Endothelial cell of umbilical vein (primary cell): ENCODE results near the gene PLXNC1.

Experiments used
- EZH2 ChIP-seq: IDR thresholded peaks from 2 replicates; pipeline ENCODE4 v1.6.1; 2012; ENCODE audit warnings: borderline replicate concordance, low read depth, mild to moderate bottlenecking, moderate library complexity, low read length, inconsistent platforms; ENCODE audit not compliant: severe bottlenecking
- FOS ChIP-seq: IDR thresholded peaks from 2 replicates; pipeline ENCODE4 v1.6.1; 2011; ENCODE audit warnings: mild to moderate bottlenecking, low read length, moderate library complexity, borderline replicate concordance; ENCODE audit not compliant: insufficient read depth
- GATA2 ChIP-seq: IDR thresholded peaks from 2 replicates; pipeline ENCODE4 v1.7.0; 2011; ENCODE audit warnings: low read depth, mild to moderate bottlenecking, moderate library complexity, mixed read lengths, low read length; ENCODE audit not compliant: insufficient read length, insufficient read depth
- JUN ChIP-seq: IDR thresholded peaks from 2 replicates; pipeline ENCODE4 v1.6.1; 2011; ENCODE audit warnings: borderline replicate concordance, low read depth; ENCODE audit not compliant: insufficient read length, insufficient read depth
- MYC ChIP-seq: IDR thresholded peaks from one replicate; pipeline ENCODE4 v1.6.1; 2011; ENCODE audit warnings: mild to moderate bottlenecking, low read depth, low read length
- POLR2A ChIP-seq: IDR thresholded peaks from 2 replicates; pipeline ENCODE4 v1.6.1; 2012; ENCODE audit warnings: low read depth, mild to moderate bottlenecking, control low read depth, low read length
- POLR2AphosphoS5 ChIP-seq: IDR thresholded peaks from 2 replicates; pipeline ENCODE4 v1.6.1; 2012; ENCODE audit warnings: low read depth, mild to moderate bottlenecking, control low read depth, low read length, moderate library complexity; ENCODE audit not compliant: insufficient read depth
- TF ChIP-seq, protein P1 (sequence below), 2 donors: IDR thresholded peaks; 1 replicate in 1 of 2; 2 replicates in 1 of 2; pipeline ENCODE4 v1.5.1; 2011; ENCODE audit warnings: low read length in 2 of 2, mild to moderate bottlenecking in 2 of 2, moderate library complexity in 2 of 2, control low read depth in 1 of 2, inconsistent platforms in 1 of 2, low read depth in 1 of 2; ENCODE audit not compliant: insufficient read depth in 1 of 2; ENCODE audit errors: extremely low read depth in 1 of 2
- TF ChIP-seq, protein P2 (sequence below): IDR thresholded peaks from 2 replicates; pipeline ENCODE4 v1.6.1; 2011; ENCODE audit not compliant: insufficient read depth, insufficient read length

DNA sequence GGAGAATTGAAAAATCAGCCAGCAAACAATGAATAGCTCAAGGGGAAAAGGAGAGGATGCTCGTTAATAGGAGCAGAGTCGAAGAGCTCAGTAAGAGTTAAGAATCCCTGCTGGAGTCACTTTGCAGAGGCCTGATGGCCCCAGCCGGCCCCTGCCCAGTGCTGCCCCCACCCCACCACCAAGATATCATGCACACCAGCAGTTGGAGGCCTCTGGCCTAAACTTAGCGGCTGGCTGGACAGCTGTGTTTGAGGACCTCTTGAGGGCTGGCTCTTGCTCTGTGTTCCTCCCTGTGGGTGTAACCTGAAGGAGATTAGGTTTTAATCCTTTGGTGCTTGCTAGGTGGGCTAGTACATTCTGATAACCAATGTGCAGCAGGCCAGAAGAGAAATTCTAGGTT, 142.0 kb downstream of the PLXNC1 start:
- TF ChIP-seq, protein P1, sequence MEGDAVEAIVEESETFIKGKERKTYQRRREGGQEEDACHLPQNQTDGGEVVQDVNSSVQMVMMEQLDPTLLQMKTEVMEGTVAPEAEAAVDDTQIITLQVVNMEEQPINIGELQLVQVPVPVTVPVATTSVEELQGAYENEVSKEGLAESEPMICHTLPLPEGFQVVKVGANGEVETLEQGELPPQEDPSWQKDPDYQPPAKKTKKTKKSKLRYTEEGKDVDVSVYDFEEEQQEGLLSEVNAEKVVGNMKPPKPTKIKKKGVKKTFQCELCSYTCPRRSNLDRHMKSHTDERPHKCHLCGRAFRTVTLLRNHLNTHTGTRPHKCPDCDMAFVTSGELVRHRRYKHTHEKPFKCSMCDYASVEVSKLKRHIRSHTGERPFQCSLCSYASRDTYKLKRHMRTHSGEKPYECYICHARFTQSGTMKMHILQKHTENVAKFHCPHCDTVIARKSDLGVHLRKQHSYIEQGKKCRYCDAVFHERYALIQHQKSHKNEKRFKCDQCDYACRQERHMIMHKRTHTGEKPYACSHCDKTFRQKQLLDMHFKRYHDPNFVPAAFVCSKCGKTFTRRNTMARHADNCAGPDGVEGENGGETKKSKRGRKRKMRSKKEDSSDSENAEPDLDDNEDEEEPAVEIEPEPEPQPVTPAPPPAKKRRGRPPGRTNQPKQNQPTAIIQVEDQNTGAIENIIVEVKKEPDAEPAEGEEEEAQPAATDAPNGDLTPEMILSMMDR (IDR thresholded peaks at IDR 0.05; ENCODE audit: extremely low read depth in 1 of 2, insufficient read depth in 1 of 2, low read depth in 1 of 2, low read length in 2 of 2), result no peak
- TF ChIP-seq POLR2A (no peak), POLR2AphosphoS5 (no peak), EZH2 (no peak), GATA2 (no peak), JUN (no peak), MYC (no peak), FOS (no peak)
- TF ChIP-seq, protein P2, sequence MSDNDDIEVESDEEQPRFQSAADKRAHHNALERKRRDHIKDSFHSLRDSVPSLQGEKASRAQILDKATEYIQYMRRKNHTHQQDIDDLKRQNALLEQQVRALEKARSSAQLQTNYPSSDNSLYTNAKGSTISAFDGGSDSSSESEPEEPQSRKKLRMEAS, result no peak
